DOHH2 (cell line): ENCODE measurements around the gene TRIM5.

Source experiments
- H3F3A ChIP-seq: fragments of 200-600 bp; sonication (generic), shearing (Covaris generic); 2 replicates; pipeline ENCODE4 v1.6.0; 2016; ENCODE audit warnings: antibody characterized with exemption, mild to moderate bottlenecking; ENCODE audit not compliant: control insufficient read depth, insufficient read depth
- H3K27ac ChIP-seq: fragments of 200-600 bp; sonication (generic); 2 replicates; pipeline ENCODE4 v1.5.1; 2014; ENCODE audit warnings: low read depth, mild to moderate bottlenecking, low read length, moderate library complexity
- H3K27me3 ChIP-seq: fragments of 200-600 bp; sonication (generic); 2 replicates; pipeline ENCODE4 v1.6.1; 2014; ENCODE audit warnings: mild to moderate bottlenecking, low read length, mixed read lengths; ENCODE audit not compliant: control insufficient read depth
- H3K36me3 ChIP-seq: fragments of 200-600 bp; sonication (generic); 2 replicates; pipeline ENCODE4 v1.6.1; 2014; ENCODE audit warnings: mild to moderate bottlenecking, low read length, moderate library complexity, mixed read lengths; ENCODE audit not compliant: control insufficient read depth
- H3K4me1 ChIP-seq: fragments of 200-600 bp; sonication (generic); 2 replicates; pipeline ENCODE4 v1.6.1; 2014; ENCODE audit warnings: mild to moderate bottlenecking, low read length, mixed read lengths; ENCODE audit not compliant: control insufficient read depth
- H3K4me2 ChIP-seq: fragments of 200-600 bp; sonication (generic); 2 replicates; pipeline ENCODE4 v1.6.0; 2014; ENCODE audit warnings: mild to moderate bottlenecking, low read length, moderate library complexity
- H3K4me3 ChIP-seq: fragments of 200-600 bp; sonication (generic); 2 replicates; pipeline ENCODE4 v1.5.1; 2014; ENCODE audit warnings: mild to moderate bottlenecking, low read length, mixed read lengths
- H3K79me2 ChIP-seq: fragments of 200-600 bp; sonication (generic); 2 replicates; pipeline ENCODE4 v1.6.1; 2014; ENCODE audit warnings: mild to moderate bottlenecking, low read length, mixed read lengths; ENCODE audit not compliant: control insufficient read depth
- H3K9me2 ChIP-seq: fragments of 200-600 bp; sonication (generic); replicated peaks from 2 replicates; pipeline ENCODE4 v1.6.1; 2014; ENCODE audit warnings: mild to moderate bottlenecking, low read length, mixed read lengths; ENCODE audit not compliant: control insufficient read depth
- H3K9me3 ChIP-seq: fragments of 200-600 bp; sonication (generic); 2 replicates; pipeline ENCODE4 v1.6.1; 2014; ENCODE audit warnings: antibody characterized with exemption, low read length, mixed read lengths; ENCODE audit not compliant: control insufficient read depth, insufficient read depth
- H4K20me1 ChIP-seq: fragments of 200-600 bp; sonication (generic); 2 replicates; pipeline ENCODE4 v1.6.0; 2014; ENCODE audit warnings: low read depth, mild to moderate bottlenecking, antibody characterized with exemption, low read length, moderate library complexity; ENCODE audit not compliant: control insufficient read depth, insufficient read depth
- CTCF ChIP-seq: fragments of 200-600 bp; sonication (generic); IDR thresholded peaks from one replicate; pipeline ENCODE4 v1.5.1; 2014; ENCODE audit warnings: antibody characterized with exemption, mild to moderate bottlenecking, low read depth, low read length; ENCODE audit not compliant: poor library complexity, severe bottlenecking
- EZH2phosphoT487 ChIP-seq: fragments of 200-600 bp; sonication (generic); IDR thresholded peaks from 2 replicates; pipeline ENCODE4 v1.6.1; 2017; ENCODE audit warnings: borderline replicate concordance, mild to moderate bottlenecking, antibody characterized with exemption, low read length, moderate library complexity, mixed read lengths

TRIM5 gene

GRCh38 chr11:5674391-5674790 lies 10.5 kb downstream of the TRIM5 start:
- H4K20me1 ChIP-seq: no peaks in the 10 kb centered on the region
- H3K36me3 ChIP-seq: no peaks in the 10 kb centered on the region
- no peaks in the 10 kb centered on the region for H3K27me3 ChIP-seq
- H3K79me2 ChIP-seq: no peaks in the 10 kb centered on the region
- no peaks in the 10 kb centered on the region for H3K9me3 ChIP-seq
- no peaks in the 10 kb centered on the region for H3K9me2 ChIP-seq
- H3K27ac ChIP-seq: no peak overlapping the region
- no peak overlapping the region for H3K4me3 ChIP-seq
- H3K4me2 ChIP-seq: no peak overlapping the region
- H3K4me1 ChIP-seq: no peaks in the 10 kb centered on the region
- TF ChIP-seq EZH2phosphoT487: no peak
- TF ChIP-seq CTCF: no peak
- H3F3A ChIP-seq: no peaks in the 10 kb centered on the region

GRCh38 chr11:5671831-5672230 lies 13.0 kb downstream of the TRIM5 start:
- H3K4me2 ChIP-seq: no peak overlapping the region
- H3F3A ChIP-seq: no peaks in the 10 kb centered on the region
- no peaks in the 10 kb centered on the region for H3K4me1 ChIP-seq
- no peaks in the 10 kb centered on the region for H3K9me3 ChIP-seq
- no peaks in the 10 kb centered on the region for H3K36me3 ChIP-seq
- H3K79me2 ChIP-seq: no peaks in the 10 kb centered on the region
- no peaks in the 10 kb centered on the region for H3K27me3 ChIP-seq
- H4K20me1 ChIP-seq: no peaks in the 10 kb centered on the region
- no peaks in the 10 kb centered on the region for H3K9me2 ChIP-seq
- no peak overlapping the region for H3K4me3 ChIP-seq
- TF ChIP-seq CTCF: no peak
- no peak for TF ChIP-seq EZH2phosphoT487
- no peak overlapping the region for H3K27ac ChIP-seq

- TF ChIP-seq EZH2phosphoT487: no peak
- no peak for TF ChIP-seq CTCF
- H3K79me2 ChIP-seq: no peaks in the 10 kb centered on the region
- H3K9me3 ChIP-seq: no peaks in the 10 kb centered on the region
- no peaks in the 10 kb centered on the region for H3K4me1 ChIP-seq
- H3K4me3 ChIP-seq: no peak overlapping the region
- H3K9me2 ChIP-seq: no peaks in the 10 kb centered on the region
- no peaks in the 10 kb centered on the region for H3K36me3 ChIP-seq
- H4K20me1 ChIP-seq: no peaks in the 10 kb centered on the region
- H3F3A ChIP-seq: no peaks in the 10 kb centered on the region
- no peak overlapping the region for H3K27ac ChIP-seq
- no peak overlapping the region for H3K4me2 ChIP-seq
- H3K27me3 ChIP-seq: no peaks in the 10 kb centered on the region
Measured at GRCh38 chr11:5666402-5666793, 18.5 kb downstream of the TRIM5 start.

GRCh38 chr11:5665746-5666401 lies 19.0 kb downstream of the TRIM5 start:
- Histone ChIP-seq H3K9me3 (no peaks in the 10 kb centered on the region), H3K36me3 (no peaks in the 10 kb centered on the region), H3K27ac (no peak overlapping the region), H3K4me1 (no peaks in the 10 kb centered on the region), H3F3A (no peaks in the 10 kb centered on the region), H3K4me3 (no peak overlapping the region), H4K20me1 (no peaks in the 10 kb centered on the region), H3K4me2 (no peak overlapping the region), H3K79me2 (no peaks in the 10 kb centered on the region), H3K27me3 (no peaks in the 10 kb centered on the region), H3K9me2 (no peaks in the 10 kb centered on the region)
- TF ChIP-seq EZH2phosphoT487: no peak
- no peak for TF ChIP-seq CTCF
